GM13976 (cell line): ENCODE results near the gene ETS2.

Experiments used
- DNase-seq: peaks from one replicate; pipeline ENCODE4 v3.0.0; 2012; ENCODE audit warnings: low spot score
- in situ Hi-C: fragments of 300-500 bp; cut with MboI; formaldehyde crosslinking; loops from one replicate; pipeline ENCODE4 v1.12.0; 2022; ENCODE audit warnings: low sequenced_read_pairs, mixed read lengths, inconsistent platforms; ENCODE audit not compliant: unreplicated experiment
- TF ChIP-seq, protein P1 (sequence below): IDR thresholded peaks from 2 replicates; pipeline ENCODE4 v1.5.1; 2012; ENCODE audit warnings: borderline replicate concordance, mild to moderate bottlenecking; ENCODE audit not compliant: insufficient read depth; ENCODE audit errors: extremely low read depth, missing control alignments, control extremely low read depth

The ETS2 gene

DNA sequence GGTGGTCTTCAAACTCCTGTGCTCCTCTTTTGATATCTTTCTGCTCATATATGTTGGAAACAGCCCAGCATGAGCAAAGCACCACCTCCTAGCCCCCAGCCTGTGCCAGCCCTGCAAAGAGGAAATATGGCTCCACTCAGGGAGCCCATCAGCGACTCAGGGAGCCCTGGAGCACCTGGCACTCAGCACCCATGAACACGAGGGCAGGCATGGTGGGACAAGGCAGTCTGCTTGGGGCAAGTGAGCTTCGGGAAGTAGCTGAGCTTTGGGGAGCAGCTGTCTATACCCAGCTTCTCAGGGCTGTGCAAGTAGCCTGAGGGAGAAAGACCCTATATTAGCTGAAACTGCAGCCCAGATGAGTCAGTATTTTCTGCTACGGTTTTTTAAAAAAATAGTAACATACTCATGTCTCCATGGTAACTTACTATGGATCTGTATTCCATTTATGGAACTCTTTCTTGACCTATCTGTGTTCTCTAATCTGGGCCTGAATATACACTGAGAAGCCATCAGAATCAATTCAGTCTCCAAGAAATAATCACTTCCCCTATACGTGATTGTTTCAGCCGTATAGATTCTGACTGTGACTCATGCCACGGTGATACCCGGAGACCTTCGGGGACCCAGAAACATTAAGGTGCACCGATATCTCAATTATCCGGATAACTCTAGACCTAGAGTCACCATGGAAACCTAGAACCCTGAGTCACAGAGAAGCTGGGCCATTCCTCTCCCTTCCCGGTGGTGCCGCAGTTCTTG, 1.5 kb upstream of the ETS2 start:
- in situ Hi-C loops = no loop called here
- TF ChIP-seq, protein P1, sequence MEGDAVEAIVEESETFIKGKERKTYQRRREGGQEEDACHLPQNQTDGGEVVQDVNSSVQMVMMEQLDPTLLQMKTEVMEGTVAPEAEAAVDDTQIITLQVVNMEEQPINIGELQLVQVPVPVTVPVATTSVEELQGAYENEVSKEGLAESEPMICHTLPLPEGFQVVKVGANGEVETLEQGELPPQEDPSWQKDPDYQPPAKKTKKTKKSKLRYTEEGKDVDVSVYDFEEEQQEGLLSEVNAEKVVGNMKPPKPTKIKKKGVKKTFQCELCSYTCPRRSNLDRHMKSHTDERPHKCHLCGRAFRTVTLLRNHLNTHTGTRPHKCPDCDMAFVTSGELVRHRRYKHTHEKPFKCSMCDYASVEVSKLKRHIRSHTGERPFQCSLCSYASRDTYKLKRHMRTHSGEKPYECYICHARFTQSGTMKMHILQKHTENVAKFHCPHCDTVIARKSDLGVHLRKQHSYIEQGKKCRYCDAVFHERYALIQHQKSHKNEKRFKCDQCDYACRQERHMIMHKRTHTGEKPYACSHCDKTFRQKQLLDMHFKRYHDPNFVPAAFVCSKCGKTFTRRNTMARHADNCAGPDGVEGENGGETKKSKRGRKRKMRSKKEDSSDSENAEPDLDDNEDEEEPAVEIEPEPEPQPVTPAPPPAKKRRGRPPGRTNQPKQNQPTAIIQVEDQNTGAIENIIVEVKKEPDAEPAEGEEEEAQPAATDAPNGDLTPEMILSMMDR = no peak
- no peak for DNase-seq

GRCh38 chr21:38804789-38805327, 871 bp upstream of the ETS2 start:
- peak; percentile 56 for DNase-seq
- in situ Hi-C loops = no loop called here
- TF ChIP-seq, protein P1 = peak; percentile 47

DNA sequence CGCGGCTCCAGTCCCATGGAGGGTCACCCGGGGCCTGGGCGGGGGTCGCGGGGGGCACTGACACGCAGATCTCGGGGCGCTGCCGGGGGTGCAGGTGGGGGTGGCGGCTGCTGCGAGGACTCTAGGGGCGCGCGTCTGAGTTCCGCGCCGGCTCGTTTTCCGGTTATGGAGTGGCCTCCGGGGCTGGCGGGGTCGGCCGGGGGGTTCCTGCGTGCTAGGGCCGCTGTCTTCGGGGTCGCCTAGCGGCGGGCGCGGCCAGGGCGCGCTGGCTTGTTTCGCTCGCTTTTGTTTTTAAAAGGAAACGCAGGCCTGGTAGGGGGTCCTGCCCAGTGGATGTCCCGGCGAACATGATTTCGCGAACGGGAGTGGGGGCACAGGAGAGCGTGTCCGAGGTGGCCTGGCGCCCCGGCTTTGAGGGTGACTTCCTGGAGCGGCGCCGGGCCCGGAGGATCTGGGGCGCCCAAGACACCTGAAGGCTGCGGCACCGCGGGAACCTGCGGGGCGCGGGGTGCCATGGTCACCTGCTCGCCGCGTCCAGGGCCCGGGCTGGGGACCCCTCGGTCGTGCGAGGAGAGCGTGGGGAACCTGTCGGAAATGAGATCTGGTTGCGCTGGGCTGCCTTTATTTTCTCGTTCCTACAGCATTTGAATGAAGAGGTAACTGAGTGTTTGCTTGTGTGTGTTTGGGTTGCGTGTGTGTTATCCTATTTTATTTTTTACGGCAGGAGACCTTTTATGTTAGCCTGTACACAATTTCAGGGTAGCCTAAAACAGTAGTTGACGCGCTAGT, 618 bp downstream of the ETS2 start:
- in situ Hi-C loops = no loop called here
- TF ChIP-seq, protein P1 = no peak
- peak; percentile 59 for DNase-seq

GRCh38 chr21:38806942-38807284, 1.2 kb downstream of the ETS2 start:
- in situ Hi-C loops = no loop called here
- TF ChIP-seq, protein P1 = no peak
- no peak for DNase-seq

- no peak for DNase-seq
Measured at GRCh38 chr21:38807441-38807871, 1.7 kb downstream of the ETS2 start.

DNA sequence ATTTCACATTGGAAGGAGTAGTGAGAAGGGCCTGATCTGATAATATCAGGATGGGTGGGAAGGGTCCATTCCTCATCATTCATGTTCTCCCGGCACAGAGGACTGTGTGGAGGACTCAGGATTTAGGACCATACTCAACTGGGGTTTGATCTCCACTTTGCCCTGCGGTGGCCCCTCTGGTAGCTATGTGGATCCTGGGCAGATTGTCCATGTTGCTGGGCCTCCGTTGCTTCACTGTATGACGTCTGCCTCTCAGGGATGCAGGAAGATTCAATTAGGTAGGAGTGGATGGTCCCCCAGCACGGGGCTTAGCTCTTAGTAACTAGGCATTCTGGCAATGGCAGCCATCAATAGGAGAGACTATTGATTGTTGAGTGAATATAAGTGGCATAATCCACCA, 2.3 kb downstream of the ETS2 start:
- DNase-seq = no peak
- TF ChIP-seq, protein P1 = no peak
- in situ Hi-C loops = no loop called here

More at GRCh38 chr21:38807441-38807871, 1.7 kb downstream of the ETS2 start:
- TF ChIP-seq, protein P1 = no peak
- in situ Hi-C loops = no loop called here
